ENCODE data around the gene NCAPD3.

The NCAPD3 gene

GRCh38 chr11:134223836-134224709 lies at the start of gene NCAPD3, which contains the start of gene VPS26B:
Gene NCAPD3 (minus strand): TSS chr11:134223967. CDS start chr11:134223926, 41 bp downstream.
Gene VPS26B (plus strand): TSS chr11:134224671. CDS start chr11:134225123, 452 bp downstream.
- peak; percentile 59 for DNase-seq (ENCODE audit: insufficient read length, low spot score)
- no peak for FAIRE-seq
- no peak for TF ChIP-seq CTCF (IDR thresholded peaks at IDR 0.05; ENCODE audit: insufficient read depth, missing control alignments)

- FAIRE-seq (no peak), DNase-seq (ENCODE audit: insufficient read length, low spot score) (no peak)
- TF ChIP-seq CTCF (IDR thresholded peaks at IDR 0.05; ENCODE audit: insufficient read depth, missing control alignments): no peak
Observed at GRCh38 chr11:134273317-134273712, 49.5 kb upstream of the NCAPD3 start.

- no peak for DNase-seq (ENCODE audit: insufficient read length, low spot score)
- TF ChIP-seq CTCF (IDR thresholded peaks at IDR 0.05; ENCODE audit: insufficient read depth, missing control alignments): no peak
- no peak for FAIRE-seq
Observed at GRCh38 chr11:134272381-134273316, 48.9 kb upstream of the NCAPD3 start.

GRCh38 chr11:134271978-134272377 lies 48.2 kb upstream of the NCAPD3 start:
- no peak for TF ChIP-seq CTCF (IDR thresholded peaks at IDR 0.05; ENCODE audit: insufficient read depth, missing control alignments)
- FAIRE-seq: no peak
- no peak for DNase-seq (ENCODE audit: insufficient read length, low spot score)

GRCh38 chr11:134270250-134270714 lies 46.5 kb upstream of the NCAPD3 start:
- no peak for TF ChIP-seq CTCF (IDR thresholded peaks at IDR 0.05; ENCODE audit: insufficient read depth, missing control alignments)
- no peak for DNase-seq (ENCODE audit: insufficient read length, low spot score)
- FAIRE-seq: no peak

- FAIRE-seq (no peak), DNase-seq (ENCODE audit: insufficient read length, low spot score) (no peak)
- TF ChIP-seq CTCF (IDR thresholded peaks at IDR 0.05; ENCODE audit: insufficient read depth, missing control alignments): no peak
Observed at GRCh38 chr11:134267966-134268365, 44.2 kb upstream of the NCAPD3 start.
